ENCODE data around the gene ACOXL.
"Not testable (repeated sequence)": the region's sequence is repeated elsewhere in the genome, so short reads cannot be mapped to it uniquely, and the experiment has no call there.

The ACOXL gene

DNA sequence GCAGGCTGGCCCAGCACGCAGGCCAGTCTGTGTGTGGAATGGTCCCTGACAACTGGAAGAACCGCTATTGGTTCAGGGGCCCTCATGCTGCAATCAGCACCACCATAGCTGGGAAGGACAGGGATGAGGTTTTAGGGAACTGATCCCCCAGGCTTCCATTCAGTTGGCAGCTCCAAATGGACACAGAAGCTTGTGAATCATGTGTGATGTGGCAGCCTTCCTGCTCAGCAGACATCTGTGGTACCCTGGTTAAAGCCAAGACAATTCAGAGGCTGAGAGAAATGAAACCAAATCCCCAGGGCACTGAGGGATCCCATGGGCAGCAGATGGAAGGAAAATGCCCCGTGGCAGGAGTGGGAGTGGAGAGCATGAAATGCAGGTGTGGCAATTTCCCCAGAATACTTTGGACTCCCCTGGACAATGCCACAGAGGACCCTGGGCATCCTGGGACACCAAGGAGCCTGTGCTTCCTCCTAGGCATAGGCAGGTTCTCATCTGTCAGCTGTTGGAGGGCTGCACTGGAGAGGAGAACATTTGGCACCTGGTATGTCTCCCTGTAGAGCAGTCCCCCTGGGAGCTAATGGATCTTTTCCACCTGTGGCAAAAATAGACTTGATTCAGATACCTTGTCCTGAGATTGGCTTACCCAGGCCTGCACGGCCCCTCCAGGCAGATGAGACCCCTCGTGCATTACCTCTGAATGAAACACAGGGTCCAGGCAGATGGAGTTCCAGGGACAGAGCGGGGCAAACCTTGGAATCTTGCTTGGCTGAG lies 226.2 kb downstream of the ACOXL start:
- in situ Hi-C loops (cut with MboI; ENCODE audit: low sequenced_read_pairs) = no loop called here

- in situ Hi-C loops (cut with MboI; ENCODE audit: low sequenced_read_pairs) = no loop called here
Observed at GRCh38 chr2:110959198-110959597, 226.8 kb downstream of the ACOXL start.

DNA sequence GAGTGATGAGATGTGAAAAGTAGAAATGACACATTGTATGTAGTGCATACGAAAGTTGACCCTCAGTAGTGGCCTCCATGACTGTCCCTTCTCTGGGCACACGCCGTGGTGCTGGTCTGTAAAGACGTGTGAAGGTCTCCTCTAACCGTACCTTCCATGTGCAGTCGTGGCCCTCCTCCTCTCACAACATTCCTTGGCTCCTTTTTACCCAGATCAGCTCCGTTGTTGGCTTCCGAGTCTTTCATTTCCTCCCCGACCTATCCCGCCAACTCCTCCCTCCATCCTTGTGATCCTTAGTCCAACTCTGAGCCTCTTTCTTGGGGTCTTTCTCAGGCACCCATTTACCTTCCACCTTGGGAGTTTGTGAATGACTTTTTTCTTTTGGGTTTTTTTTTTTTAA lies 227.9 kb downstream of the ACOXL start:
- in situ Hi-C loops (cut with MboI; ENCODE audit: low sequenced_read_pairs) = no loop called here

GRCh38 chr2:110960954-110961353 lies 228.6 kb downstream of the ACOXL start:
- in situ Hi-C loops (cut with MboI; ENCODE audit: low sequenced_read_pairs) = no loop called here

DNA sequence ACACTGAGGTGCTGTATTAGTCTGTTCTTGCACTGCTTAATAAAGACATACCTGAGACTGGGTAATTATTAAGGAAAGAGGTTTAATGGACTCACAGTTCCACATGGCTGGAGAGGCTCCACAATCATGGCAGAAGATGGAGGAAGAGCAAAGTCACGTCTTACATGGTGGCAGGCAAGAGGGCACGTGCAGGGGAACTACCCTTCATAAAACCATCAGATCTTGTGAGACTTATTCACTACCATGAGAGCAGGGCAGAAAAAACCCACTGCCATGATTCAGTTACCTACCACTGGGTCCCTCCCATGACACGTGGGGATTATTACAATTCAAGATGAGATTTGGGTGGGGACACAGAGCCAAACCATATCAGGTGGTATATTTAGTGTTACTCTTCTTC lies 229.3 kb downstream of the ACOXL start:
- in situ Hi-C loops (cut with MboI; ENCODE audit: low sequenced_read_pairs) = not testable (repeated sequence)

- in situ Hi-C loops (cut with MboI; ENCODE audit: low sequenced_read_pairs) = no loop called here
Observed at GRCh38 chr2:110969696-110970095, 237.3 kb downstream of the ACOXL start.

- in situ Hi-C loops (cut with MboI; ENCODE audit: low sequenced_read_pairs) = no loop called here
Observed at GRCh38 chr2:110970201-110970600, 237.8 kb downstream of the ACOXL start.

DNA sequence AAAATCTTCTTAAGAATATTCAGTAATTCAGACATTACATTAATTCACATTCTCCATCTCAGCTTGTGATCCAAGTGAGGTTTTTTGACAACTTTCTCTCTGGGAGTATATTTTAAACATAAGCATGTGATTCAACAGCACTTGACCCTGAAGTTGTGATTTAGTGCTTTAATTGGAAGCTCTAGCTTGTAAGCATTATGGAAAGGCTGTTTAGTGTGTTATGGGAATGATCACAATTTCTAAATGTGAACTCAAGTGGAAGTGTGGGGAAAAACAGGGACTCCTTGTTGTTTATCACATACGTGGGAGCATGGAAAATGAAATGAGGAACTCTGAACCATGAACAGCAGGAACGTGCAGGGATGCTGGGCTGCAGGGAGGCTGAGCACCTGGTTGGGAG lies 239.4 kb downstream of the ACOXL start:
- in situ Hi-C loops (cut with MboI; ENCODE audit: low sequenced_read_pairs) = no loop called here

DNA sequence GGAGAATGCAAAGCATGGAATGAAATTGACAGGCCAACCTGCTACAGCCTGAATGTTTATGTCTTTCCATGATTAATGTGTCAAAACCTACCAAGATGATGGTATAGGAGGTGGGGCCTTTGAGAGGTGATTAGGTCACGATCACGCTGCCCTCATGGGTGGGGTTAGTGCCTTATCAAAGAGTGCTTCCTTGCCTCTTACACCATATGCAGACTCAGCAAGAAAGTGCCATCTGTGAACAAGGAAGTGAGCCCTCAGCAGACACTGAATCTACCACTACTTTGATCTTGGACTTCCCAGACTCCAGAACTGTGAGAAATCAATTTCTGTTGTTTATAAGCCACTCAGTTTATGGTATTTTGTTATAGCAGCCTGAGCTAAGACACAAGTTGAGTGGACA lies 240.9 kb downstream of the ACOXL start:
- in situ Hi-C loops (cut with MboI; ENCODE audit: low sequenced_read_pairs) = no loop called here

GRCh38 chr2:110977403-110977802 lies 245.0 kb downstream of the ACOXL start:
- in situ Hi-C loops (cut with MboI; ENCODE audit: low sequenced_read_pairs) = no loop called here

DNA sequence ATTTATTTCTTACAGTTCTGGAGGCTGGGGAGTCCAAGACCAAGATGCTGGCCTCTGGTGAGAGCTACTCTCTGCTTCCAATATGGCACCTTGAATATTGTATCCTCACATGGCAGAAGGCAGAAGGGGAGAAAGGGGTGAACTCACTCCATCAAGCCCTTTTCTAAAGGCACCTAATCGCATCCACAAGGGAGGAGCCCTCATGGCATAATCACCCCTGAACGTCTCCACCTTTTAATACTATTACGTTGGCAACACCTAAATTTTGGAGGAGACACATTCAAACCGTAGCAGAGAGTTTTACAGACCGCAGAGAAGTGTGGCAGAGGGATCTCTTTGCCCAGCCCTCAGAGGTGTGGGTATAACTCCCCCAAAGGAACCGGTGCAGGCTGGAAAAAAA lies 245.8 kb downstream of the ACOXL start:
- in situ Hi-C loops (cut with MboI; ENCODE audit: low sequenced_read_pairs) = no loop called here

DNA sequence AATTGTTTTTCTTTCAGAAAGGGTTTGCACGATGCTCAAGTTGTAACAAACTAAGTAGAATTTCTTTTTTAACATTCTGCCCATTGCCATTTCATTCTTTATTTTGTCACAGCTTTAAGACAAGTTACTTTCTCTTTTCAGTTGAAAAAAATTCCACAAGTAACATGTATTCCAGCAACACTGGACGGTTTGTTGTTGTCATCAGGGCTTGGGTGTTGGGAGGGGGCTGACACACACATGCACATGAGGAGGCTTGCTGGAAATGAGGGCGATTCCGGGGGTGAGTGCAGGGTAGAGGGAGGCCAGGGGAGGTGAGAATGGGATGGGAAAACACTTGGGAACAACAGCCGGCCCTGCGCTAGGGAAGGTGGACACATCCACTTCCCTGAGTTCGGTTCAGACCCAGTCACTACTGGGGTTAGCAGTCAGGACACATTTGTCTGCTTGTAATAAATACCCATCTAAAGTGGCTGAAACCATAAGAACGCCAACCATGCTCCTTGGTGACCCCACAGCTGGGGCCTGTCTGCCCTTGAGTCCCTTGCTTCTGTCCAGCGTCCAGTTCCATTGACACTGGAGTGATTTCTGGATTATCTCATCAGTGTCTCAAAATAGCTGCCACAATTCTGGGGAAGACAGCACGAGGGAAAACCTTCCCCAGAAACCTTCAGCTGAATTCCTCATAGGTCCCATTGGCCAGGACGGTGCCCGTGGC lies 246.5 kb downstream of the ACOXL start:
- in situ Hi-C loops (cut with MboI; ENCODE audit: low sequenced_read_pairs) = no loop called here

DNA sequence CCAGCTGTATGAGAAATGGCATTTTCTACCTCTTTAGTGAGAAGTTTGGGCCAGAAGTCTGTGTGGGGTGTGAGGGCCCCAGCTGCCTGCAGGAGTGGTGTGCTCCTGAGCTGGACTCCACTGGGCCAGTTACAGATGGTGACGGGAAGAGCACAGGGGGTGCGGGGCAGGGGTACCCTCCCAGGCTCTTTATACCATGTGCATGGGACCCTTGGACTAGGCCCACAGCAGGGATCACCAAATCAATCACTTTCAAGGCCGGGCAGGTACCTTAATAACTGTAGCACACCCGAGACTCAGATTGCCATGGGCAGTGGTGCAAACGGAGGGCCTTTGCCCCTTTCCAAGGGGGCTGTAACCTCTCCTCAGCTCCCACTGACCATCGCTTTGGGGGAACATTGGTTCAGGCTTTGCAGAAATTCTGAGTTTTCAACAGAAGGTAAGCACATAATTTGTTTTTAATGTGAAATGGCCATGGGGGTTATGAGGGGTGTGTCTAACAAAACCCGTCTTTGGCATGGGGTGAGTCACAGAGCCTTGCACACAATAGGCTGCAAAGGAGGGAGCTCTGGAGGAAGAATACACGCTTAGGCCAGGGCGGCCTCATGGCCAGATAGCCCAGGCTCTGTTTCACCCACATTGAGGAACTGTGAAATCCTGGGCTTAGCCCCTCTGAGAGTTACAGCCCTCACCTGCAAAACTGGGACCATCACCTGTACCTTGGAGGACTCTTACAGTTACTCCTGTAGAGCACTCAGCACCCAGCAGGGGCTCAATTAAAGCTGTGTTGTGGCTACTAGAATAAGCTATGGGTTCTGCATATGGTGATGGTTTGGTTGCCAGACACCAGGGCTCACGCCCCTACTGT lies 247.3 kb downstream of the ACOXL start:
- in situ Hi-C loops (cut with MboI; ENCODE audit: low sequenced_read_pairs) = no loop called here

DNA sequence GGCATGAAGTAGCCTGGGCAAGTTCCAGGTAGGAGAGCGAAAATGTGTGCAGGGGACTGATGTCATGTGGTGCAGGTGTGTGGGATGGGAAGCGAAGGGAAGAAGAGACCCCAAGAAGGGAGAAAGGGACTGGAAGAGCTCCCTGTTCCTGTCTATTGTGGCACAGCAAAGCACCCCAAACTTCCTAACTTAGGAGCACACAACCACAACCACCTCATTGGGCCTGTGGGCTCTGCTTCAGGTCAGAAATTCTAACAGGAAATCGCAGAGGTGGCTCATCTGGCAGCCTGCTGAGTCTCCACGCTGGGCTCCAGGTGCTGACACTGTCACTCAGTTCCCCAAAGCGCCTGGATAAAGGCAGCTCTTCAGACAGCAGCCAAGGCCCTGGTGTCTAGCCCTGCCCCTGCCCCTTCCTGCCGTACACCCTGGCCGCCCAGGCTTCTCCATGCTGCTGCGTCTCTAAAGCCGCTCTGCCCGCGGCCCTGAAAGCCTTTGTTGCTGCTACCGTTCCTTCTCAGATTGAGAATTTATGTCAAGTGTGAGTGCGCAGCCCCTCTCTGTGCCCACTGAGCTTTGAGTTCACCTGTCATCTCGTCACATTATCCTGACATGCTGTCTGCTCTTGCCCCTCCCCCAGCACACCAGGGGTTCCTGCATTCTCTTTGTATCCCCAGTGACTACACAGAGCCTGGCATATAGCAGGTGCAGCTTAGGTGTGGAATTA lies 248.1 kb downstream of the ACOXL start:
- in situ Hi-C loops (cut with MboI; ENCODE audit: low sequenced_read_pairs) = no loop called here

GRCh38 chr2:110983133-110983532 lies 250.8 kb downstream of the ACOXL start:
- in situ Hi-C loops (cut with MboI; ENCODE audit: low sequenced_read_pairs) = no loop called here

- in situ Hi-C loops (cut with MboI; ENCODE audit: low sequenced_read_pairs) = no loop called here
Observed at GRCh38 chr2:110984694-110985490, 252.5 kb downstream of the ACOXL start.

- in situ Hi-C loops (cut with MboI; ENCODE audit: low sequenced_read_pairs) = no loop called here
Observed at GRCh38 chr2:110990440-110990839, 258.1 kb downstream of the ACOXL start.

- in situ Hi-C loops (cut with MboI; ENCODE audit: low sequenced_read_pairs) = no loop called here
Observed at GRCh38 chr2:110991911-110992310, 259.5 kb downstream of the ACOXL start.

GRCh38 chr2:110992886-110993285 lies 260.5 kb downstream of the ACOXL start:
- in situ Hi-C loops (cut with MboI; ENCODE audit: low sequenced_read_pairs) = no loop called here

Data from HL-60/S4 treated with retinoic acid at 250 ng/mL for 4 days and 3 days (cell line).